GM21717 (cell line): Measurements from ENCODE around the gene NDRG2.

Experiments used
- ATAC-seq: cut with Tn5 transposase; IDR thresholded peaks from one replicate; pipeline ENCODE4 v1.9.1; 2021; ENCODE audit warnings: mild to moderate bottlenecking, moderate library complexity; ENCODE audit not compliant: unreplicated experiment

NDRG2 gene

GRCh38 chr14:21024585-21025370 is at the start of gene NDRG2:
Gene NDRG2, minus strand, starts transcription at chr14:21025061. Its CDS starts 1,746 bp downstream, at chr14:21023315.
- ATAC-seq, result no peak

GRCh38 chr14:21073921-21074320 is 49.1 kb upstream of the NDRG2 start:
- no peak for ATAC-seq

- no peak for ATAC-seq
Observed at GRCh38 chr14:21072781-21073339, 48.0 kb upstream of the NDRG2 start.

GRCh38 chr14:21072031-21072473 is 47.2 kb upstream of the NDRG2 start:
- no peak for ATAC-seq

- peak; percentile 67 for ATAC-seq
Observed at GRCh38 chr14:21071225-21072030, 46.6 kb upstream of the NDRG2 start.

GRCh38 chr14:21070610-21071224 is 45.9 kb upstream of the NDRG2 start:
- ATAC-seq, result peak; percentile 12

- ATAC-seq, result no peak
Observed at GRCh38 chr14:21070083-21070609, 45.3 kb upstream of the NDRG2 start, which contains the start of gene ARHGEF40. Gene ARHGEF40, plus strand, starts transcription at chr14:21070304. Its CDS starts 93 bp downstream, at chr14:21070397.

GRCh38 chr14:21069388-21070082 is 44.7 kb upstream of the NDRG2 start:
- no peak for ATAC-seq

- no peak for ATAC-seq
Observed at GRCh38 chr14:21068521-21069387, 43.9 kb upstream of the NDRG2 start.

GRCh38 chr14:21066882-21067502 is 42.1 kb upstream of the NDRG2 start:
- ATAC-seq, result no peak

- no peak for ATAC-seq
Observed at GRCh38 chr14:21063479-21063878, 38.6 kb upstream of the NDRG2 start.

- no peak for ATAC-seq
Observed at GRCh38 chr14:21061347-21061668, 36.4 kb upstream of the NDRG2 start.

GRCh38 chr14:21060614-21061346 is 35.9 kb upstream of the NDRG2 start:
- ATAC-seq, result no peak

- ATAC-seq, result no peak
Observed at GRCh38 chr14:21059842-21060613, 35.2 kb upstream of the NDRG2 start.

GRCh38 chr14:21058903-21059302 is 34.0 kb upstream of the NDRG2 start:
- no peak for ATAC-seq

GRCh38 chr14:21057803-21058675 is 33.2 kb upstream of the NDRG2 start, which contains the start of gene RNASE8:
Gene RNASE8, plus strand, starts transcription at chr14:21057822. Its CDS starts 71 bp downstream, at chr14:21057893.
- ATAC-seq, result no peak
